Measurements from ENCODE around the gene PGAP2.

- TF ChIP-seq EZH2 (conservative IDR thresholded peaks at IDR 0.05; ENCODE audit: low read depth, low read length) = no peak
- no peak for TF ChIP-seq CTCF (CRISPR knock-in tag; IDR thresholded peaks at IDR 0.05)
- TF ChIP-seq REST (IDR thresholded peaks at IDR 0.05; ENCODE audit: borderline replicate concordance in 1 of 2, low read depth in 1 of 2, low read length in 2 of 2) = no peak
- TF ChIP-seq, protein P1, sequence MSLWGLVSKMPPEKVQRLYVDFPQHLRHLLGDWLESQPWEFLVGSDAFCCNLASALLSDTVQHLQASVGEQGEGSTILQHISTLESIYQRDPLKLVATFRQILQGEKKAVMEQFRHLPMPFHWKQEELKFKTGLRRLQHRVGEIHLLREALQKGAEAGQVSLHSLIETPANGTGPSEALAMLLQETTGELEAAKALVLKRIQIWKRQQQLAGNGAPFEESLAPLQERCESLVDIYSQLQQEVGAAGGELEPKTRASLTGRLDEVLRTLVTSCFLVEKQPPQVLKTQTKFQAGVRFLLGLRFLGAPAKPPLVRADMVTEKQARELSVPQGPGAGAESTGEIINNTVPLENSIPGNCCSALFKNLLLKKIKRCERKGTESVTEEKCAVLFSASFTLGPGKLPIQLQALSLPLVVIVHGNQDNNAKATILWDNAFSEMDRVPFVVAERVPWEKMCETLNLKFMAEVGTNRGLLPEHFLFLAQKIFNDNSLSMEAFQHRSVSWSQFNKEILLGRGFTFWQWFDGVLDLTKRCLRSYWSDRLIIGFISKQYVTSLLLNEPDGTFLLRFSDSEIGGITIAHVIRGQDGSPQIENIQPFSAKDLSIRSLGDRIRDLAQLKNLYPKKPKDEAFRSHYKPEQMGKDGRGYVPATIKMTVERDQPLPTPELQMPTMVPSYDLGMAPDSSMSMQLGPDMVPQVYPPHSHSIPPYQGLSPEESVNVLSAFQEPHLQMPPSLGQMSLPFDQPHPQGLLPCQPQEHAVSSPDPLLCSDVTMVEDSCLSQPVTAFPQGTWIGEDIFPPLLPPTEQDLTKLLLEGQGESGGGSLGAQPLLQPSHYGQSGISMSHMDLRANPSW (CRISPR knock-in tag; IDR thresholded peaks at IDR 0.05; ENCODE audit: borderline replicate concordance) = no peak
- TF ChIP-seq, protein P2, sequence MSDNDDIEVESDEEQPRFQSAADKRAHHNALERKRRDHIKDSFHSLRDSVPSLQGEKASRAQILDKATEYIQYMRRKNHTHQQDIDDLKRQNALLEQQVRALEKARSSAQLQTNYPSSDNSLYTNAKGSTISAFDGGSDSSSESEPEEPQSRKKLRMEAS (IDR thresholded peaks at IDR 0.05) = no peak
- TF ChIP-seq ELF1 (CRISPR knock-in tag; IDR thresholded peaks at IDR 0.05) = no peak
- TF ChIP-seq ZNF18 (CRISPR knock-in tag; IDR thresholded peaks at IDR 0.05; ENCODE audit: insufficient replicate concordance) = no peak
These were observed 12.6 kb downstream of the PGAP2 start for GRCh38 chr11:3820971-3821370.

Data from HepG2 (cell line).